Endothelial cell of umbilical vein (primary cell): Measurements from ENCODE around the gene ZNF503.

Source experiments
- EZH2 ChIP-seq: IDR thresholded peaks from 2 replicates; pipeline ENCODE4 v1.6.1; 2012; ENCODE audit warnings: borderline replicate concordance, low read depth, mild to moderate bottlenecking, moderate library complexity, low read length, inconsistent platforms; ENCODE audit not compliant: severe bottlenecking
- POLR2AphosphoS5 ChIP-seq: IDR thresholded peaks from 2 replicates; pipeline ENCODE4 v1.6.1; 2012; ENCODE audit warnings: low read depth, mild to moderate bottlenecking, control low read depth, low read length, moderate library complexity; ENCODE audit not compliant: insufficient read depth
- TF ChIP-seq, protein P1 (sequence below), 2 donors: IDR thresholded peaks; 1 replicate in 1 of 2; 2 replicates in 1 of 2; pipeline ENCODE4 v1.5.1; 2011; ENCODE audit warnings: low read length in 2 of 2, mild to moderate bottlenecking in 2 of 2, moderate library complexity in 2 of 2, control low read depth in 1 of 2, inconsistent platforms in 1 of 2, low read depth in 1 of 2; ENCODE audit not compliant: insufficient read depth in 1 of 2; ENCODE audit errors: extremely low read depth in 1 of 2
- TF ChIP-seq, protein P2 (sequence below): IDR thresholded peaks from 2 replicates; pipeline ENCODE4 v1.6.1; 2011; ENCODE audit not compliant: insufficient read depth, insufficient read length

DNA sequence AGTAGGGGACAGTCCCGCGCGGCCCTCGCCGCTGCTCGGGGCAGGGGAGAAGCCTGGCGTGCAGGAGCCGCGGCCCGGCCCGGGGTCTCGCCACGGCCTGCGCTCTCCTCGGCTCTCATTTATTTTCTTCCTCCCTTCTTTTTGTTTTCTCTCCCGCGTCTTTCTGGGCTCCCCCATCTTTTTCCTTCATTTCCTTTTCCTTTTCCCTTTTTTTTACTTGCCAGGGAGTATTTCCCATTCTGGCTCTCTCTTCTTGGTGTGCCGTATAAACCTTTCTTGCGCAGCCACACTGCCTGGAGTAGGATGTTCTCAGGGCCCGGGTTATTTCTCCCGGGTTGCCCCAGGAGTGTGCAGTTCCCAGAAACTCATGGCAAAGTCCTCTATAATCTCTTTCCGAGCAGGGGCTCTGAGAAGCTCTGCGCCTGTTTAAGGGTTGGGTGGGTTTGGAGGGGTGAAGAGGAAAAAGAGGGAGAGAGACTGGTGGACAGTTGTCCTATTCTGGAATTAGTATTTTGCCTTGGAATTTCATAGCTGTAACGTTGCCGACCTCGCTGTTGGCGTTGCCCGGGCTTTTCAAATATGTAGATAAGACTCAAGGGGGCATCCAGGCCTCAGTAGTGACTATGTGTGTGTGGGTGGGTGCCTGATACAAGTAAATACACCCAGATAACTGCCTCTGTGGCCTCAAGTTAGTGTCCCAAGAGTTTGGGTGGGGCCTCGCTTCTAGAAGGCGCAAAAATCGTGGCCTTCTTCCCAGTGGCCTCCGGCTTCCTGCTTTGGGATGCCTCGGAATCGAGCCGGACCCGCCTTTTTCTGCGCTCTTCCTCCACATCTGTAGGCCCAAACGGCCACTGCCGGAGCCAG, 4.3 kb upstream of the ZNF503 start:
- TF ChIP-seq, protein P1, sequence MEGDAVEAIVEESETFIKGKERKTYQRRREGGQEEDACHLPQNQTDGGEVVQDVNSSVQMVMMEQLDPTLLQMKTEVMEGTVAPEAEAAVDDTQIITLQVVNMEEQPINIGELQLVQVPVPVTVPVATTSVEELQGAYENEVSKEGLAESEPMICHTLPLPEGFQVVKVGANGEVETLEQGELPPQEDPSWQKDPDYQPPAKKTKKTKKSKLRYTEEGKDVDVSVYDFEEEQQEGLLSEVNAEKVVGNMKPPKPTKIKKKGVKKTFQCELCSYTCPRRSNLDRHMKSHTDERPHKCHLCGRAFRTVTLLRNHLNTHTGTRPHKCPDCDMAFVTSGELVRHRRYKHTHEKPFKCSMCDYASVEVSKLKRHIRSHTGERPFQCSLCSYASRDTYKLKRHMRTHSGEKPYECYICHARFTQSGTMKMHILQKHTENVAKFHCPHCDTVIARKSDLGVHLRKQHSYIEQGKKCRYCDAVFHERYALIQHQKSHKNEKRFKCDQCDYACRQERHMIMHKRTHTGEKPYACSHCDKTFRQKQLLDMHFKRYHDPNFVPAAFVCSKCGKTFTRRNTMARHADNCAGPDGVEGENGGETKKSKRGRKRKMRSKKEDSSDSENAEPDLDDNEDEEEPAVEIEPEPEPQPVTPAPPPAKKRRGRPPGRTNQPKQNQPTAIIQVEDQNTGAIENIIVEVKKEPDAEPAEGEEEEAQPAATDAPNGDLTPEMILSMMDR (IDR thresholded peaks at IDR 0.05; ENCODE audit: extremely low read depth in 1 of 2, insufficient read depth in 1 of 2, low read depth in 1 of 2, low read length in 2 of 2) = no peak
- TF ChIP-seq EZH2 (no peak), POLR2AphosphoS5 (no peak)
- TF ChIP-seq, protein P2, sequence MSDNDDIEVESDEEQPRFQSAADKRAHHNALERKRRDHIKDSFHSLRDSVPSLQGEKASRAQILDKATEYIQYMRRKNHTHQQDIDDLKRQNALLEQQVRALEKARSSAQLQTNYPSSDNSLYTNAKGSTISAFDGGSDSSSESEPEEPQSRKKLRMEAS = no peak
